Karpas-422 (cell line): Measurements from ENCODE around the gene LOC101059915.
"Not testable (repeated sequence)": the region's sequence is repeated elsewhere in the genome, so short reads cannot be mapped to it uniquely, and the experiment has no call there.

Source experiments
- DNase-seq: peaks from one replicate; pipeline ENCODE4 v3.0.0-alpha.2; 2015
- H2AFZ ChIP-seq: fragments of 200-600 bp; sonication (generic); 2 replicates; pipeline ENCODE4 v1.6.1; 2014; ENCODE audit warnings: antibody characterized with exemption, low read length, mixed read lengths
- H3K27ac ChIP-seq: fragments of 200-600 bp; sonication (generic); 2 replicates; pipeline ENCODE4 v1.5.1; 2014; ENCODE audit warnings: mild to moderate bottlenecking, low read length, moderate library complexity
- H3K27me3 ChIP-seq: fragments of 200-600 bp; sonication (generic); 2 replicates; pipeline ENCODE4 v1.6.1; 2014; ENCODE audit warnings: low read length, mixed read lengths
- H3K36me3 ChIP-seq: fragments of 200-600 bp; sonication (generic); 2 replicates; pipeline ENCODE4 v1.6.1; 2014; ENCODE audit warnings: low read length, mixed read lengths; ENCODE audit not compliant: insufficient read depth
- H3K4me1 ChIP-seq: fragments of 200-600 bp; sonication (generic); 2 replicates; pipeline ENCODE4 v1.6.1; 2014; ENCODE audit warnings: mild to moderate bottlenecking, low read length, mixed read lengths
- H3K4me2 ChIP-seq: fragments of 200-600 bp; sonication (generic); 2 replicates; pipeline ENCODE4 v1.6.1; 2014; ENCODE audit warnings: low read length, low read depth, mild to moderate bottlenecking; ENCODE audit not compliant: poor library complexity, severe bottlenecking
- H3K4me3 ChIP-seq: fragments of 200-600 bp; sonication (generic); 2 replicates; pipeline ENCODE4 v1.5.1; 2014; ENCODE audit warnings: mild to moderate bottlenecking, antibody characterized with exemption, low read length, mixed read lengths
- H3K79me2 ChIP-seq: fragments of 200-600 bp; sonication (generic); 2 replicates; pipeline ENCODE4 v1.6.1; 2014; ENCODE audit warnings: mild to moderate bottlenecking, low read length, mixed read lengths
- H3K9ac ChIP-seq: fragments of 200-600 bp; sonication (generic); 2 replicates; pipeline ENCODE4 v1.6.0; 2014; ENCODE audit warnings: low read length
- H3K9me2 ChIP-seq: fragments of 200-600 bp; sonication (generic), shearing (Covaris generic); replicated peaks from 2 replicates; pipeline ENCODE4 v1.6.0; 2014; ENCODE audit warnings: mild to moderate bottlenecking, low read length, moderate library complexity; ENCODE audit not compliant: insufficient read depth
- H3K9me3 ChIP-seq: fragments of 300-700, 200-600 bp; sonication (generic); 2 replicates; pipeline ENCODE4 v1.6.1; 2014; ENCODE audit warnings: low read length, mixed read lengths
- H4K20me1 ChIP-seq: fragments of 200-600 bp; sonication (generic); 2 replicates; pipeline ENCODE4 v1.6.1; 2014; ENCODE audit warnings: mild to moderate bottlenecking, antibody characterized with exemption, low read length, low read depth; ENCODE audit not compliant: insufficient read depth

LOC101059915 gene

DNA sequence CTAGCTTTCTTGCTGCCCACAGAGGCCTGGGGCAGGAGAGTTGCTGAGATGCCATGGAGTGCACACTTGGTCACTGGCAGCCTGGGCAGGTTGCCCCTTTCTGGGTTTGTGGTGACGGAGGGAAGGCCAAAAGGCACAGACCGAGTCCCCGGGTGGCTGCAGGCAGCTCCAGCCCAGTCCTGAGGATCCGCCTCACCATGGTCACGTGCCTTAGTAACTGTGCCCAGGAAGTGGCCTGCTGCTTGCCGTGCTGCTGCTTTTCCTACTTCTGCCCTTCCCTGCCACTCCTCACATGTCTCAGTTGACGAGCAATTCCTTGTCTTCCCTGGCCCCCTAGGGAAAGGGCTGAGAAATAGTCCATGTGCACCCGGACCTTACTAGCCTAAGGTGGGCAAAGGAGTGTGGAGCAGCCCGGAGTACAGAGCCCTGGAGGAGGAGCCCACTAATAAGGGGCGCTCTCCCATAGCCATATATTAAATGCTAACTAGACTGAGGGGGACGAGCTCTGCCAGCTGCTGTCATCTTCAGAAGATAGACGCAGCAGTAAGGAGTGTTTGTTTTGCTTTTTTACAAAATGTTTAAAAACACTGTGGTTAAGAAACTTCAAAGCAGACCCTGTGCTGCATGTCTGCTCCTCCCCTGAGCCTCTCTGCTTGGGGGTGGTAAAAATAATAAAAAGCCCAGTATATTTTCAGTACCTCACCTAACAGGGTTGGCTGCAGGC, 31.1 kb downstream of the LOC101059915 start:
- H3K4me2 ChIP-seq, DNase-seq, H3K27ac ChIP-seq, H3K79me2 ChIP-seq, H3K27me3 ChIP-seq, H4K20me1 ChIP-seq, H3K9ac ChIP-seq, H3K4me1 ChIP-seq, H3K9me3 ChIP-seq, H3K4me3 ChIP-seq, H2AFZ ChIP-seq, H3K9me2 ChIP-seq, H3K36me3 ChIP-seq: not testable (repeated sequence)

DNA sequence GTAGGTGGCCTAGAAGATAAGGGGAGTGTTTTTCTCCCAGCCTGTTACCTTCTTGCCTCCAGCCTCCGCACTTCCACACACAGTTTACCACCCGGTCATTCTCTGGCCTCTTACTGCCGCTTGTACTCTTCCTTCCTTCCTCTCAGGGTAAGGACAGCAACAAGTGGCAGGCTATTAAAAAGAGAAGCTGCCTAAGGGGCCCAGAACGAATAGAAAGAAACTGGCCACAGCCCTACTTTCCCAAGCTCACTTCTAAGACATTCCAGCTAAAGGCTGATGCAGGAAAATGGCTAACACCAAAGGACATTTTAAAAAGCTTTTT, 31.6 kb downstream of the LOC101059915 start:
- not testable (repeated sequence) for H3K4me1 ChIP-seq, H3K9me3 ChIP-seq, H3K4me3 ChIP-seq, H3K36me3 ChIP-seq, H3K27me3 ChIP-seq, H3K27ac ChIP-seq, H3K79me2 ChIP-seq, H3K9me2 ChIP-seq, H3K9ac ChIP-seq, H2AFZ ChIP-seq, H3K4me2 ChIP-seq, H4K20me1 ChIP-seq, DNase-seq

DNA sequence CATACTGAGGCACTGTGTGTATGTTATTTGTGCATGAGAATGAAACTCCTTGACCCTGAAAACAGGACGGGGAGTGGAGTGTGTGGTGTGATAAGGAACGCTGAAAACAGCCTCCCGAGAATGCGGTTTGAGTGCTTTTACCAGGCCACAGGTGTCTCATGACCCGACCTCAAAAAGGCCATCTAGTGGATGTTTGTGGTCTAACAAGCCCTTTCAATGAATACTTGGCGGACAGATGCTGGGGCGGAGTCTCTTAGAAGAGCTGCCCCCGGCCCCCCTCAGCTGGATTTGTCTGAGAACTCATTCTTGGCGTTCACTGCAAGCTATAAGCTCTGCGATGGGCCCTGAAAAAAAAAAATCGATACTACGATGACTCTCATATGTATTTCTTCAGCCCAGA, 35.5 kb downstream of the LOC101059915 start:
- not testable (repeated sequence) for H3K4me3 ChIP-seq, H2AFZ ChIP-seq, H3K27ac ChIP-seq, DNase-seq, H3K36me3 ChIP-seq, H3K9ac ChIP-seq, H3K9me2 ChIP-seq, H3K4me1 ChIP-seq, H3K27me3 ChIP-seq, H4K20me1 ChIP-seq, H3K79me2 ChIP-seq, H3K9me3 ChIP-seq, H3K4me2 ChIP-seq

DNA sequence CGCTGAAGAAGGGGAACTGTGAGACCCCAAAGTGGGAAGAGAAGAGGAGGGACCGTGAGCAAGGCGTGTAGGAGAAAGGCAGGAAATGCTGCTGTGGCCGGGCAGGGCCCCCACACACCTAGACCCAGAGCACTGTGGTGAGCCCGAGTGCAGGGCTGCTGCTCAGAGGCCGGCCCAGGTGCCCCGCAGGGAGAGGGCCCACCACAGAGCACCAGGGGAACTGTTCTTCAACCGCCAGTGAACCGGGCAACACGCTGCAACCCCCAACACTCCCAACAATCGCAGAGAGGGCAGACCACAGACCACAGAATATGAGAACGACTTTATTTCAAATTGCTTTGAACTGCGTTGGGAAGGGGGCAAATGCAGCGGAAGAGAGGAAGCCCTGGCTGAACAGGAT, 46.7 kb downstream of the LOC101059915 start:
- DNase-seq, H3K4me3 ChIP-seq, H3K4me2 ChIP-seq, H3K27ac ChIP-seq, H4K20me1 ChIP-seq, H3K36me3 ChIP-seq, H3K9me2 ChIP-seq, H2AFZ ChIP-seq, H3K79me2 ChIP-seq, H3K4me1 ChIP-seq, H3K27me3 ChIP-seq, H3K9ac ChIP-seq, H3K9me3 ChIP-seq: not testable (repeated sequence)

DNA sequence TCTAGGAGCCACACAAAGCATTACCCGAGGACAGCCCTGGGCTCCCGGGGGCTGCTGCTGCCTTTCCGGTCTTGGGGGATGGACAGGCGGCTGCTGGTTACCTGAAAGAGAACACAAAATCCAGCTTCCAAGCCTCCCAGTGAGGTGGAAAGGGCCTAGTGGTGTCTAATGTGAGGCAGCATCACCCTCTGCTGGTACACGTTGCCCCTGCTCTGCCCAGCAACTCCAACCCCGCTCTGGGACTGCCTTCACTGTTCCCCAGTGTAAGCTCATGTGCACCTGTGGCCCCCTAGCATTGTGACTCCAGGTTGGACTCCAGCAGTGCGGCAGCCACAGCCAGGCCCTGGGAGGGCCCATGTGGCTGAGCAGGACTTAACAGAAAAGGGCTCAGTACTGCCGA, 48.2 kb downstream of the LOC101059915 start:
- H4K20me1 ChIP-seq, H3K4me1 ChIP-seq, H3K4me2 ChIP-seq, H3K9me2 ChIP-seq, H2AFZ ChIP-seq, H3K27me3 ChIP-seq, H3K9me3 ChIP-seq, H3K9ac ChIP-seq, DNase-seq, H3K4me3 ChIP-seq, H3K27ac ChIP-seq, H3K36me3 ChIP-seq, H3K79me2 ChIP-seq: not testable (repeated sequence)

DNA sequence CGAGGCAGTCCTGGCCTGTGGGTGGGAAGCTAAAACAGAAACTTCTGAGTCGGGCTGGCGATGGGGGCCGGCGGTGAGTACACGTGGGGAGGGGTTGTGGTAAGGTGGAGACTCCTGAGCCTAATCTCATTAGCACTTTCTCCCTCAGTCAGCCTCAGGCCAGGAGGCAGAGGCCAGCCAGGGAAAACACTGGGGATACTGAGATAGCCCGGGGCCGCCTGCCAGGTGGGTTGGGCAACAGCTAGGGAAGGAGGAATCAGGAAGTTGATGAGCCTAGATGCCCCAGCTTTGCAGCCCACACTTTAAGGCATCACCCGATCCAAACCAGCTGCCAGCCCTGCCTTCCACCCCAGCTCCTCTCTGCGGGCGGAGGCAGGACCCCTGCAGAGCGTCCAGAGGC, 49.0 kb downstream of the LOC101059915 start:
- not testable (repeated sequence) for H3K27ac ChIP-seq, H3K4me1 ChIP-seq, H3K79me2 ChIP-seq, DNase-seq, H3K9me3 ChIP-seq, H3K36me3 ChIP-seq, H3K4me3 ChIP-seq, H3K9ac ChIP-seq, H3K4me2 ChIP-seq, H4K20me1 ChIP-seq, H3K27me3 ChIP-seq, H2AFZ ChIP-seq, H3K9me2 ChIP-seq

DNA sequence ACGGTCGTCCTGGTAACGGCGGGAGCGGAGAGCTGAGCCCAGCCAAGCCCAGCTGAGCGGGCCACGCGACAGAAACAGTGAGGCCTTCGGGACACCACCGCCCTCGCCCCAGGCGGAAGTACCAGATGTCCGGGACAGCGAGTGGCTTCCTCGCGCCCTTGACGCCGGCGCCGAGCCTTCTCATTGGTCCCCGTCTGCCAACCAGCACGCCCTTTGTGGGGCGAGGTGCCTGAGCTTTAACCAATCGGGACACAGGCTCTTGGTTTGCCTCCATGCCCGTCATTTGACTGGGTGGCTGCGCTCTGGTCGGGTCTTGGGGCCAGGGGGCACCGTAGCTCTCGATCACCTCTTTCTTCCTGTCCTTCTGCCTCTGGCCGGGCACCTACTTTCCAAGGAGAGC, 50.8 kb downstream of the LOC101059915 start, which contains the start of gene CXorf49:
Gene CXorf49, minus strand, starts transcription at position 101 of the 400 bp plus-strand sequence. CDS start 134 bp downstream, outside the sequence.
- not testable (repeated sequence) for H3K9me3 ChIP-seq, H3K27ac ChIP-seq

DNA sequence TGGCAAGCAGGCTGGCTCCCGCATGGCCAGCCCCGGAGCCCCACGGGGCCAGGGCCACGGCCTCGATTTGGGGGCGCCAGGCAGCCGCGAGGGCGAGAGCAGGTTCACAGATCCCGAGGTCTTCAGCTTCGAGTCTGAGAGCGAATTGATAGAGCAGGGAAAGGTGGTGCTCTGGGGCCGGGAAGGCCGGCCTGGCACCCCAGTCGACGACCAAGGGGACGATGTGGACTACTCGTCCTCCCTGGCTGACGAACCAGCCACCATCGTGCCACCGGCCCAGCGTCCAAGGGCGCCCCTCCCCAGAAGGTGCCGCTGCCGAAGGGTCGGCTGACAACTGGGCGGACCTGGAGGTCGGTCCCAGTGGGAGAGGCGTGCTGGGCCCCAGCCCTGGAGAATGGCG, 51.8 kb downstream of the LOC101059915 start:
- not testable (repeated sequence) for H3K79me2 ChIP-seq, DNase-seq, H3K9ac ChIP-seq, H3K27me3 ChIP-seq, H3K9me3 ChIP-seq, H3K4me2 ChIP-seq, H2AFZ ChIP-seq, H3K4me3 ChIP-seq, H3K9me2 ChIP-seq, H4K20me1 ChIP-seq, H3K36me3 ChIP-seq, H3K27ac ChIP-seq, H3K4me1 ChIP-seq

More for the DNA sequence above, 50.8 kb downstream of the LOC101059915 start, which contains the start of gene CXorf49:
- not testable (repeated sequence) for H3K4me1 ChIP-seq, H2AFZ ChIP-seq, H3K36me3 ChIP-seq, H3K9me2 ChIP-seq, H3K27me3 ChIP-seq, H3K4me3 ChIP-seq, H3K4me2 ChIP-seq, H4K20me1 ChIP-seq, H3K9ac ChIP-seq, DNase-seq, H3K79me2 ChIP-seq
